ENCODE results near the gene OFD1.

Gene OFD1

DNA sequence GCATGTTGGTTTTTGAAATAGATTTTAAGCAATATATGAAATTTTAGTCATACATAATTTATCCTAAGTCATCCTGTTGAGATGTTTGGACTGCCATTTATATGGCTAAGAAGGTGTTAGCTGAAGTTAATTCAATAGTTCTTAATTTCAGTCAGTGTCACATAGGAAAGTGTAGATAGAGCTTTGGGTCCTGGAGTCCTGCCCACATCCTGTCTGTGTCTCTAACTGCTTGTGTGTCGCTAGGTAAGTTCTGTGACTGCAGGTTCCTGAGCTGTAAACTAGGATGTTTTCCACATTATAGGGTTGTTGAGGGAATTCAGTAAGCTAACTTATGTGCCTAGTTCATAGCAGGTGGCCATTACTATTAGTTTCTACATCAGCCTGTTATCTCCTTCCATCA, 20.7 kb downstream of the OFD1 start:
- TF ChIP-seq, protein P1, sequence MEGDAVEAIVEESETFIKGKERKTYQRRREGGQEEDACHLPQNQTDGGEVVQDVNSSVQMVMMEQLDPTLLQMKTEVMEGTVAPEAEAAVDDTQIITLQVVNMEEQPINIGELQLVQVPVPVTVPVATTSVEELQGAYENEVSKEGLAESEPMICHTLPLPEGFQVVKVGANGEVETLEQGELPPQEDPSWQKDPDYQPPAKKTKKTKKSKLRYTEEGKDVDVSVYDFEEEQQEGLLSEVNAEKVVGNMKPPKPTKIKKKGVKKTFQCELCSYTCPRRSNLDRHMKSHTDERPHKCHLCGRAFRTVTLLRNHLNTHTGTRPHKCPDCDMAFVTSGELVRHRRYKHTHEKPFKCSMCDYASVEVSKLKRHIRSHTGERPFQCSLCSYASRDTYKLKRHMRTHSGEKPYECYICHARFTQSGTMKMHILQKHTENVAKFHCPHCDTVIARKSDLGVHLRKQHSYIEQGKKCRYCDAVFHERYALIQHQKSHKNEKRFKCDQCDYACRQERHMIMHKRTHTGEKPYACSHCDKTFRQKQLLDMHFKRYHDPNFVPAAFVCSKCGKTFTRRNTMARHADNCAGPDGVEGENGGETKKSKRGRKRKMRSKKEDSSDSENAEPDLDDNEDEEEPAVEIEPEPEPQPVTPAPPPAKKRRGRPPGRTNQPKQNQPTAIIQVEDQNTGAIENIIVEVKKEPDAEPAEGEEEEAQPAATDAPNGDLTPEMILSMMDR (conservative IDR thresholded peaks at IDR 0.05; ENCODE audit: low read length), result no peak
- H3K4me3 ChIP-seq (ENCODE audit: low read length), result no peak overlapping the region
- DNase-seq (ENCODE audit: low read depth), result no peak

DNA sequence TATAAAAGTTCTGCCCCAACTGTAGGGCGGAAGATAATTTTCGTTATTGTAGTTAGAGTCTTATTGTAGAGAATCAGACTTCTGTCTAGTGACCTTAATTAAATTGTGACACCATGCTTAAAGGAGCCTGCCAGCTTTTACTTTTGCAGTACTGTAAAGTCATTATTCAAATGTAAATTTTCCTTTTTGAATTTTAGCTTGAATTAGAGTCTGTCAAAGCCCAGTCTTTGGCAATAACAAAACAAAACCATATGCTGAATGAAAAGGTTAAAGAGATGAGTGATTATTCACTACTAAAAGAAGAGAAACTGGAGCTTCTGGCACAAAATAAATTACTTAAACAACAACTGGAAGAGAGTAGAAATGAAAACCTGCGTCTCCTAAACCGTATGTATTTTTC, 21.8 kb downstream of the OFD1 start:
- no peak overlapping the region for H3K4me3 ChIP-seq (ENCODE audit: low read length)
- TF ChIP-seq, protein P1 (conservative IDR thresholded peaks at IDR 0.05; ENCODE audit: low read length), result no peak
- no peak for DNase-seq (ENCODE audit: low read depth)

DNA sequence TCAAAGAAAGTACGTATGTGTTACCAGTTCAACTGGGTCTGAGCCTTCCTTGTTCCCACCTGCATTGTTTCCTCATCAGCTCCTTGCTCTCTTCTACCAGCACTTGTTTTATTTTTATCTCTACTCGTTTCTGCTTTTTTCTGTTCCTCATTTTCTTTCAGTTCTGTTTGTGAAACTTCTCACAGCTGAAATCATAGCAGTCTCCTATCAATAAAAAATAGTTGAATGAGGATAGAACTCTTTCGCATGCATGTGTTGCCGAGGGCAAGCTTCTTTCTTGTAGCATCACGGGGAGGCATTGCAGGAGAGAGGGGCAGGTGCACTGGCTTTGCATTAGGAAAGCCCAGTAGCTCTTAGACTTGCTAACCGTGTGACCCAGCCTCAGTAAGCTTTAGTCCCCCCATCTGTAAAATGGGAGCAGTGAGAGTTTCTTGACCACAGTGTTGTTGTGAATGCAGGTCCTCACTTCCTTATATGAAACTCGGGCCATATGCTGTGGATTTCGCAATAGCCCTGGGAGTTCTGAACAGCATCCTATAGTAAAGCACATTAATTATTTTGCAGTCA, 24.7 kb downstream of the OFD1 start:
- DNase-seq (ENCODE audit: low read depth), result no peak
- TF ChIP-seq, protein P1 (conservative IDR thresholded peaks at IDR 0.05; ENCODE audit: low read length), result no peak
- no peak overlapping the region for H3K4me3 ChIP-seq (ENCODE audit: low read length)

DNA sequence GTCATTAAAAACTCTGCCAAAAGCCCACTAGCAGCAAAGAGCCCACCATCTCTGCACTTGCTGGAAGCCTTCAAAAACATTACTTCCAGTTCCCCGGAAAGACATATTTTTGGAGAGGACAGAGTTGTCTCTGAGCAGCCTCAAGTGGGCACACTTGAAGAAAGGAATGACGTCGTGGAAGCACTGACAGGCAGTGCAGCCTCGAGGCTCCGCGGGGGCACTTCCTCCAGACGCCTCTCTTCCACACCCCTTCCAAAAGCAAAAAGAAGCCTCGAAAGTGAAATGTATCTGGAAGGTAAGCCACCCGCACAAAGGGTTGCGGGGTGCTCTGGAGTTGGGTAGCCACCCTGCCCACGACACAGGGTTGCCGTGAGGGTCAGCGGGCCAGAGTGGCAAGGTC, 25.9 kb downstream of the OFD1 start:
- DNase-seq (ENCODE audit: low read depth), result no peak
- TF ChIP-seq, protein P1 (conservative IDR thresholded peaks at IDR 0.05; ENCODE audit: low read length), result no peak
- no peak overlapping the region for H3K4me3 ChIP-seq (ENCODE audit: low read length)

DNA sequence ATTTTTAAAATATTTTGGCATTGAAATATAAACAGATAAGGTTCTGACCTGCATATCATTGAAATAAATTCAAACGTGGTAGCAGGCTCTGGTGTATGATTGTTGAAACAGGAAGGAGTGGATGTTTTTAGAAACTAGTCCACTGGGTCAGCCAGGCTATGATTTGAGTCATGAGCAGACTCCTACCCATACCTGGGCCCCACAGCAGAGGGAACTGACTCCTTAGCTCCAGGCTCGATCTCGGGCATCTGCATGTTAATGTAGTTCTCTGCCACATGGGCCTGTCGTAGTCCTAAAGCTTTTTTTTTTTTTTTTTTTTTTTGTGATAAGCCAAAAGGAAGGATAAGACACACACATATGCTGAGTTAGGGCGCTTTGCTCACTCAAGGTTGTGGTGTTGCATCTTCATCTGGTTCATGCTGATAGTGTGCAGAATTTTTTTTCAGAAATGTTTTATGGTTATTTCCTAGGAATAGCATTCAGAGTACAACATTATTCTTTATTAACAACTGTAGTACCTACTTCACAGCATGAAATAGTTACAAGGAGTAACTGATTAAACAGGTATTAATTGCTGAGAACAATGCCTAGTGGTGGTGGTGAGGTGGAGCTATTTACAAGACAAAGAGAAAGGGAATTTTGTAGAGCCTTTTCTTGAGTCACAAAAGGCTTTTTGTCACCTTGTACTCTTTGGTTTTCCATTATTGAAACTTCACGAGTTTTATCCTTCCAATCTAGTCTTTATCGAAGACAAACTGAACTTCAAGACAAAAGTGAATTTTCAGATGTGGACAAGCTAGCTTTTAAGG, 27.3 kb downstream of the OFD1 start:
- TF ChIP-seq, protein P1 (conservative IDR thresholded peaks at IDR 0.05; ENCODE audit: low read length), result no peak
- no peak overlapping the region for H3K4me3 ChIP-seq (ENCODE audit: low read length)
- DNase-seq (ENCODE audit: low read depth), result no peak

DNA sequence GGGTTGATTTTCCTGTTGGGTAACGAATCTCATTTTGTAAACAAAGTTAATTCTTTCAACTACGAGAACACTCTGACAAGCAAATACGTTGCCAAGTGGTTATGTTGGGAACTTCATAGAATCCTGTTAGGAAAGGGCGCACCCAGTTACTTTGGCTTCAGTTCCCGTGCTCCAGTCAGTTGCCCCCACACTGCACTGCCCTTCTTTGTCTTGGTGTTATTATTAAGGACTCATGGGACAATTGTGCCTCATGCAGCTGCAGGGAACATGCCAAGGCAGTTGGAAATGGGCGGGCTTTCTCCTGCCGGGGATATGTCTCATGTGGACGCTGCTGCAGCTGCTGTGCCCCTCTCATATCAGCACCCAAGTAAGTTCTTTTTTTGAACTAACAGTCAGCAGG, 28.9 kb downstream of the OFD1 start:
- H3K4me3 ChIP-seq (ENCODE audit: low read length), result no peak overlapping the region
- TF ChIP-seq, protein P1 (conservative IDR thresholded peaks at IDR 0.05; ENCODE audit: low read length), result no peak
- DNase-seq (ENCODE audit: low read depth), result no peak

DNA sequence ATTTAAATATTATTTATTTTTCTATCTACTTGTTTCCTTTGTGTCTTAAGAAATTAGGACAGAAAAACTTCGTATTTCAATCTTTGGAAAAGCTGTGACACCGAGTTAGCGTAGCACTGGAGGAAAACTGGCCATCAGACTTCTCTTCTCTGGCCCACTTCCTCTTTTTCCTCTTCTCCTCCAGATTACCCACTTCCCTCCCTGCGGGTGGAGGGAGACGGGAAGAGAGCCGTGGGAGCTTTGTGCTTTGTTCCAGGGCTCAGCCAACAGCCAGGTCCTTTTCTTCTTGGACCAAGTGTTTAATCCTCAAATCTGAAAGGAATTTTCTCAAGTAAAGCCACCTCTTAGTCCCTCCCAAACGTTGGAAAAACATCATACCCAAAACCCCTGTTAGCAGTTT, 29.7 kb downstream of the OFD1 start:
- H3K4me3 ChIP-seq (ENCODE audit: low read length), result no peak overlapping the region
- no peak for DNase-seq (ENCODE audit: low read depth)
- TF ChIP-seq, protein P1 (conservative IDR thresholded peaks at IDR 0.05; ENCODE audit: low read length), result no peak
